ENCODE results near the gene CDKAL1. TPM values are rescaled to one million over a fixed set of nuclear protein-coding genes. Genes with fewer than 3 reads are reported as not detected.

Gene CDKAL1
- total RNA-seq, 2 donors from 2014 or later = 23.5 to 26.4 TPM

DNA sequence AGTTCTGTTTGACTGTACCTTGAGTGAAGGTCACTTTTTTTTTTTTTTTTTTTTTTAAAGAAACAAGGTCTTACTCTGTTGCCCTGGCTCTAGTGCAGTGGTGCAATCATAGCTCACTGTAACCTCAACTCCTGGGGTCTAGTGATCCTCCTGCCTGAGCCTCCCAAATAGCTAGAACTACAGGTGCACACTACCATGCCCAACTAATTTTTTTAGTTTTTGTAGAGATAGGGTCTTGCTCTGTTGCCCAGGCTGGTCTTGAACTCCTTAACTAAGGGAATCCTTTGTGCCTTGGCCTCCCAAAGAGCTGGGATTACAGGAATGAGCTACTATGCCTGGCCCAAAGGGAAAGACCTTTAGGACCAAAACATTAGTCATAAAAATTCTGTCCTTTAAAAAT is 413.7 kb downstream of the CDKAL1 start:
- Mint-ChIP-seq H3K4me1 (peaks cover 5% of the 10 kb centered on the region), H3K27ac (no peak overlapping the region), H3K9me3 (peaks cover 11% of the 10 kb centered on the region), H3K27me3 (ENCODE audit: insufficient read depth) (no peaks in the 10 kb centered on the region), H3K36me3 (ENCODE audit: low read depth) (peaks cover 8% of the 10 kb centered on the region), H3K4me3 (no peak overlapping the region)
- H3K9ac ChIP-seq (ENCODE audit: extremely low read depth, low read length, poor library complexity, severe bottlenecking) = no peak overlapping the region
- TF ChIP-seq, protein P1, sequence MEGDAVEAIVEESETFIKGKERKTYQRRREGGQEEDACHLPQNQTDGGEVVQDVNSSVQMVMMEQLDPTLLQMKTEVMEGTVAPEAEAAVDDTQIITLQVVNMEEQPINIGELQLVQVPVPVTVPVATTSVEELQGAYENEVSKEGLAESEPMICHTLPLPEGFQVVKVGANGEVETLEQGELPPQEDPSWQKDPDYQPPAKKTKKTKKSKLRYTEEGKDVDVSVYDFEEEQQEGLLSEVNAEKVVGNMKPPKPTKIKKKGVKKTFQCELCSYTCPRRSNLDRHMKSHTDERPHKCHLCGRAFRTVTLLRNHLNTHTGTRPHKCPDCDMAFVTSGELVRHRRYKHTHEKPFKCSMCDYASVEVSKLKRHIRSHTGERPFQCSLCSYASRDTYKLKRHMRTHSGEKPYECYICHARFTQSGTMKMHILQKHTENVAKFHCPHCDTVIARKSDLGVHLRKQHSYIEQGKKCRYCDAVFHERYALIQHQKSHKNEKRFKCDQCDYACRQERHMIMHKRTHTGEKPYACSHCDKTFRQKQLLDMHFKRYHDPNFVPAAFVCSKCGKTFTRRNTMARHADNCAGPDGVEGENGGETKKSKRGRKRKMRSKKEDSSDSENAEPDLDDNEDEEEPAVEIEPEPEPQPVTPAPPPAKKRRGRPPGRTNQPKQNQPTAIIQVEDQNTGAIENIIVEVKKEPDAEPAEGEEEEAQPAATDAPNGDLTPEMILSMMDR (conservative IDR thresholded peaks at IDR 0.05) = no peak
- no peaks in the 10 kb centered on the region for H3K36me3 ChIP-seq (ENCODE audit: control insufficient read depth, insufficient read depth, low read length)
- H3K27me3 ChIP-seq (ENCODE audit: control insufficient read depth, insufficient read depth, low read length, poor library complexity, severe bottlenecking) = no peaks in the 10 kb centered on the region
- H3K4me1 ChIP-seq (ENCODE audit: control insufficient read depth, insufficient read depth, low read length) = no peaks in the 10 kb centered on the region
- no peak overlapping the region for H3K4me3 ChIP-seq (ENCODE audit: low read length)
- H3K9me3 ChIP-seq (ENCODE audit: control insufficient read depth, low read length) = peaks cover 9% of the 10 kb centered on the region
- H3K27ac ChIP-seq (ENCODE audit: low read depth, low read length) = no peak overlapping the region
- no peak for DNase-seq

DNA sequence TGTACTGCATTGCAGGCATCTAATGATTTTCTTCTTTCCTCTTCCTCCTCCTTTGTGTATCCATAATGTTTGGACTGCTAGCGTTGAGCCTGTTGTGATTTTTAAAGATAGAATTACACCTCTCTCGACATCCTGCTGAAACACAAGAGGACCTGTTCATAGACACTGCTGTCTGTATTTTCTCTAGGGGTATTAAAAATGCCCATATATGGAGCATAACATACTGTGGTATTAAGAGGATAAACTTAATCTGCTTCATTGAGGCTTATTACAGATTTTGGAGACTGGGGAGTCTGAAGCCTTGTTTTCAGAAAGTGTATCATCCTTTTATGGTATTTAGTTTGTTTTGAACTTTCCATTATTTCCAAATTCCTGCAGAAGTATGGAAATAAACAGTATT is 414.3 kb downstream of the CDKAL1 start:
- H3K27me3 Mint-ChIP-seq (ENCODE audit: insufficient read depth) = no peaks in the 10 kb centered on the region
- no peak overlapping the region for H3K27ac Mint-ChIP-seq
- 100% methylated on average over 2 of the region's 2 CpGs for WGBS, 2 experiments (ENCODE audit: insufficient coverage in 1 of 2, insufficient read length in 1 of 2)
- Histone ChIP-seq H3K36me3 (ENCODE audit: control insufficient read depth, insufficient read depth, low read length) (no peaks in the 10 kb centered on the region), H3K27me3 (ENCODE audit: control insufficient read depth, insufficient read depth, low read length, poor library complexity, severe bottlenecking) (no peaks in the 10 kb centered on the region), H3K9ac (ENCODE audit: extremely low read depth, low read length, poor library complexity, severe bottlenecking) (no peak overlapping the region), H3K9me3 (ENCODE audit: control insufficient read depth, low read length) (peaks cover 5% of the 10 kb centered on the region), H3K4me3 (ENCODE audit: low read length) (no peak overlapping the region), H3K4me1 (ENCODE audit: control insufficient read depth, insufficient read depth, low read length) (no peaks in the 10 kb centered on the region), H3K27ac (ENCODE audit: low read depth, low read length) (no peak overlapping the region)
- H3K36me3 Mint-ChIP-seq (ENCODE audit: low read depth) = peaks cover 5% of the 10 kb centered on the region
- no peak for DNase-seq
- peaks cover 6% of the 10 kb centered on the region for H3K9me3 Mint-ChIP-seq
- H3K4me3 Mint-ChIP-seq = no peak overlapping the region
- TF ChIP-seq, protein P1 (conservative IDR thresholded peaks at IDR 0.05) = no peak
- H3K4me1 Mint-ChIP-seq = peaks cover 7% of the 10 kb centered on the region

DNA sequence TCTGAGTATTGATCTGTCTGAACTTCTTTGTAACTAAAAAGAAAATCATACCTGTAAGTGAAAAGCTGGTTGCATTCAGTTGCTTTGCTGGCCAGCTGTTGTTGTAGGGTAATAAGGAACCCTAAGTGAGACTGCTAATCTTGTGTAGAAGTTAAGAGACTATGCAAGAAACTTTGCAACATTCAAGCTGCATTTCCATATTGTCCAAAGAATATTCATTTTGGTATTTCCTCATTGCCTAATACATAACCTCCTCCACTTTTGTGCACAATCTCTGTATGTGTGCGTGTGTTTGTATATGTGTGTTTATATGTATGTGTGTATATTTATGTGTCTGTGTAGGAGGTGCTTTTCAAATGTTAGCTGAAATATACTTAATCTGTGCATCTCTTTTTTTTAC is 414.9 kb downstream of the CDKAL1 start:
- H3K36me3 ChIP-seq (ENCODE audit: control insufficient read depth, insufficient read depth, low read length) = no peaks in the 10 kb centered on the region
- no peaks in the 10 kb centered on the region for H3K9me3 ChIP-seq (ENCODE audit: control insufficient read depth, low read length)
- no peak overlapping the region for H3K9ac ChIP-seq (ENCODE audit: extremely low read depth, low read length, poor library complexity, severe bottlenecking)
- Mint-ChIP-seq H3K4me3 (no peak overlapping the region), H3K27ac (no peak overlapping the region), H3K27me3 (ENCODE audit: insufficient read depth) (no peaks in the 10 kb centered on the region), H3K9me3 (peaks cover under 1% of the 10 kb centered on the region), H3K36me3 (ENCODE audit: low read depth) (peaks cover 2% of the 10 kb centered on the region), H3K4me1 (peaks cover 11% of the 10 kb centered on the region)
- no peak for DNase-seq
- no peak overlapping the region for H3K27ac ChIP-seq (ENCODE audit: low read depth, low read length)
- WGBS, 2 experiments (ENCODE audit: insufficient coverage in 1 of 2, insufficient read length in 1 of 2) = 86% methylated on average over 1 of the region's 1 CpG; no CpG with 5 or more reads in 1 of the 2 experiments
- no peaks in the 10 kb centered on the region for H3K27me3 ChIP-seq (ENCODE audit: control insufficient read depth, insufficient read depth, low read length, poor library complexity, severe bottlenecking)
- TF ChIP-seq, protein P1 (conservative IDR thresholded peaks at IDR 0.05) = no peak
- H3K4me3 ChIP-seq (ENCODE audit: low read length) = no peak overlapping the region
- H3K4me1 ChIP-seq (ENCODE audit: control insufficient read depth, insufficient read depth, low read length) = no peaks in the 10 kb centered on the region

All from endodermal cell (in vitro differentiated cells).